HG03460 (cell line): ENCODE results near the gene PRSS27.

ENCODE experiments used
- ATAC-seq: cut with Tn5 transposase; IDR thresholded peaks from one replicate; pipeline ENCODE4 v1.9.1; 2021; ENCODE audit not compliant: unreplicated experiment

The PRSS27 gene

GRCh38 chr16:2720064-2720457 lies at the start of gene PRSS27:
Gene PRSS27 (minus strand): TSS chr16:2720224. CDS start chr16:2720160, 64 bp downstream.
- no peak for ATAC-seq

GRCh38 chr16:2769675-2770056 lies 49.6 kb upstream of the PRSS27 start:
- ATAC-seq, result no peak

DNA sequence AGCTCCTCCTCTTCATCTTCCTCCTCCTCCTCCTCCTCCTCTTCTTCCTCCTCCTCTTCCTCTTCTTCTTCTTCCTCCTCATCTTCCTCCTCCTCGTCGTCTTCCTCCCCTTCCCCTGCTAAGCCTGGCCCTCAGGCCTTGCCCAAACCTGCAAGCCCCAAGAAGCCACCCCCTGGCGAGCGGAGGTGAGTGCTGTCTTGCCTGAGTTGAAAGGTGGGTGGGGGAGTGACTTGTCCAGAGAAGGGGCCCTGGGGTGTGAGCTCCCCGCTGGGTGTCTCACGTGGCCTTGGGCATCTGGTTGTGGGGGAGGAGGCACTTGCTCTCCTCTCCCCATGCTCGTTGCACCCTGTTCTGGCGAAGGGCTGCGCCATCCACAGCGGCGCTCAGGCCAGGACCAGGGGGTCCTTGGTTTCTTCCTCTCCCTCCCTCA lies 49.1 kb upstream of the PRSS27 start:
- no peak for ATAC-seq

- no peak for ATAC-seq
Observed at GRCh38 chr16:2768403-2769089, 48.5 kb upstream of the PRSS27 start.

DNA sequence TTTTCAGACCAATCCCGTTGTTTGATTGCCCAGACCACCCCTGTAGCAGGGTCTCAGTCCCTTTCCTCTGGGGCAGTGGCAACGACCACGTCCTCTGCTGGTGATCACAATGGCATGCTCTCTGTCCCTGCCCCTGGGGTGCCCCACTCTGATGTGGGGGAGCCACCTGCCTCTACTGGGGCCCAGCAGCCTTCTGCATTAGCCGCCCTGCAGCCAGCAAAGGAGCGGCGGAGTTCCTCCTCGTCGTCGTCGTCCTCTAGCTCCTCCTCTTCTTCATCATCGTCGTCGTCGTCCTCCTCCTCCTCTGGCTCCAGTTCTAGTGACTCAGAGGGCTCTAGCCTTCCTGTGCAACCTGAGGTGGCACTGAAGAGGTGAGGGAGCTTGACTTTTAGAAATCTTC lies 47.9 kb upstream of the PRSS27 start:
- ATAC-seq, result no peak

GRCh38 chr16:2767140-2767731 lies 47.2 kb upstream of the PRSS27 start:
- ATAC-seq, result no peak

- ATAC-seq, result no peak
Observed at GRCh38 chr16:2766430-2767139, 46.6 kb upstream of the PRSS27 start.

GRCh38 chr16:2765462-2766404 lies 45.7 kb upstream of the PRSS27 start:
- no peak for ATAC-seq

DNA sequence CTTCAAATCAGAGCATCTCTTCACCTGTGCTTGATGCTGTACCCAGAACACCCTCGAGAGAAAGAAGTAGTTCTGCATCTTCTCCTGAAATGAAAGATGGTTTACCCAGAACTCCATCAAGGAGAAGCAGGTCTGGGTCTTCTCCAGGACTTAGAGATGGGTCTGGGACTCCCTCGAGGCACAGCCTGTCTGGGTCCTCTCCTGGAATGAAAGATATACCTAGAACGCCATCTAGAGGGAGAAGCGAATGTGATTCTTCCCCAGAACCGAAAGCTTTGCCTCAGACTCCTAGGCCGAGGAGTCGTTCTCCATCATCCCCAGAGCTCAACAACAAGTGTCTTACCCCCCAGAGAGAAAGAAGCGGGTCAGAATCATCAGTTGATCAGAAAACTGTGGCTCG lies 44.7 kb upstream of the PRSS27 start:
- no peak for ATAC-seq

- no peak for ATAC-seq
Observed at GRCh38 chr16:2763173-2763572, 43.1 kb upstream of the PRSS27 start.

- ATAC-seq, result no peak
Observed at GRCh38 chr16:2762711-2763110, 42.7 kb upstream of the PRSS27 start.

DNA sequence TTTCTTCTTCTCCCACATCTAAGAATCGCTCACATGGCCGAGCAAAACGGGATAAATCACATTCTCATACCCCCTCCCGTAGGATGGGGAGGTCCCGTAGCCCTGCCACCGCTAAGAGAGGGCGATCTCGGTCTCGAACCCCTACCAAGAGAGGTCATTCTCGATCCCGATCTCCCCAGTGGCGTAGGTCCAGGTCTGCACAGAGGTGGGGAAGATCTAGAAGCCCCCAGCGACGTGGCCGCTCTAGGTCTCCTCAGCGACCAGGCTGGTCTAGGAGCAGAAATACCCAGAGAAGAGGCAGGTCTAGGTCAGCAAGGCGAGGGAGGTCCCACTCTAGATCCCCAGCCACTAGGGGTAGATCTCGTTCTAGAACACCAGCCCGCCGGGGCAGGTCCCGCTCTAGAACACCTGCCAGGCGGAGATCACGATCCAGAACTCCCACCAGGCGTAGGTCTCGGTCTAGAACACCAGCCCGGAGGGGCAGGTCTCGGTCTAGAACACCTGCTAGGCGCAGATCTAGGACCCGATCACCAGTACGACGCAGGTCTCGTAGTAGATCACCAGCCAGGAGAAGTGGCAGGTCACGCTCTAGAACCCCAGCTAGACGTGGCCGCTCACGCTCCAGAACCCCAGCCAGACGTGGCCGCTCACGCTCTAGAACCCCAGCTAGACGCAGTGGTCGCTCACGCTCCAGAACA lies 42.0 kb upstream of the PRSS27 start:
- no peak for ATAC-seq

- no peak for ATAC-seq
Observed at GRCh38 chr16:2761472-2761871, 41.4 kb upstream of the PRSS27 start.

GRCh38 chr16:2757344-2757743 lies 37.3 kb upstream of the PRSS27 start:
- no peak for ATAC-seq

DNA sequence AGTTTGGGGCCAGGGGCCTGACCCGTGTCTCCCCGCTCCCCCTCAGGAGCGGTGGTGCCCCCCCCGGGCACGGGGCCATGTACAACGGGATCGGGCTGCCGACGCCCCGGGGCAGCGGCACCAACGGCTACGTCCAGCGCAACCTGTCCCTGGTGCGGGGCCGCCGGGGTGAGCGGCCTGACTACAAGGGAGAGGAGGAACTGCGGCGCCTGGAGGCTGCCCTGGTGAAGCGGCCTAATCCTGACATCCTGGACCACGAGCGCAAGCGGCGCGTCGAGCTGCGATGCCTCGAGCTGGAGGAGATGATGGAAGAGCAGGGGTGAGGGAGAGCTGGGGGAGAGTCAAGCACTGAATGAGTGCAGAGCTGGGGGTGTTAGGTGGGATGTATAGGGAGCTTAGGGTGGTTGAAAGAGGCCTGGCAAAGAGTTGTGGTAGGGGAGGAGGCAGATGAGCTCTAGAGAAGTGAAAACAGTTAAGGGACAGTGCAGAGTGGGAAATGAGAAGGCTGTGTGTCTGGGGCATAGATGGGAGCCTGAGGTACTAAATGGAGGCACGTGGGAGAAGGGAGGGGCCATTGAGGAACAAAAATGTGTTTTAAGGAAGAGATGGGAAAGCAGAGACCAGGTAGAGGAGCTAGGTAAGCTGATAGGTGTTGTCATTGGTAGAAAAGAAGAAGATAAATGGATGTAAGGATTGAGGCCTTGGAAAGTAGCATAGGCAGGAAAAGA lies 36.4 kb upstream of the PRSS27 start:
- no peak for ATAC-seq

- no peak for ATAC-seq
Observed at GRCh38 chr16:2755158-2755557, 35.1 kb upstream of the PRSS27 start.

DNA sequence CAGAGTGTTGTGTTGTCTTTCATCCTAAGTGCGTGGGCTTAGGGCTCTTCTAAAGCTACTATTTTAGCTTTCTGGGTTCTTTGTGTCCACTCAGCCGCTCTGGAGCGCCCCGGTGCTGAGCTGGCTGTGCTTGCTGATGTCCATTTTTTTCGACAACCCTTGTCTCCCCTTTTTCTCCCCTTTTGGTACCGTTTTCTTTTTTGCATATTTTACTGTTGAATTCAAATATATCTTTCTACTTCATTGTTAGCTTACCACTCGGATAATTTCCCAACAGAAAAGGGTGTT lies 33.7 kb upstream of the PRSS27 start:
- no peak for ATAC-seq

DNA sequence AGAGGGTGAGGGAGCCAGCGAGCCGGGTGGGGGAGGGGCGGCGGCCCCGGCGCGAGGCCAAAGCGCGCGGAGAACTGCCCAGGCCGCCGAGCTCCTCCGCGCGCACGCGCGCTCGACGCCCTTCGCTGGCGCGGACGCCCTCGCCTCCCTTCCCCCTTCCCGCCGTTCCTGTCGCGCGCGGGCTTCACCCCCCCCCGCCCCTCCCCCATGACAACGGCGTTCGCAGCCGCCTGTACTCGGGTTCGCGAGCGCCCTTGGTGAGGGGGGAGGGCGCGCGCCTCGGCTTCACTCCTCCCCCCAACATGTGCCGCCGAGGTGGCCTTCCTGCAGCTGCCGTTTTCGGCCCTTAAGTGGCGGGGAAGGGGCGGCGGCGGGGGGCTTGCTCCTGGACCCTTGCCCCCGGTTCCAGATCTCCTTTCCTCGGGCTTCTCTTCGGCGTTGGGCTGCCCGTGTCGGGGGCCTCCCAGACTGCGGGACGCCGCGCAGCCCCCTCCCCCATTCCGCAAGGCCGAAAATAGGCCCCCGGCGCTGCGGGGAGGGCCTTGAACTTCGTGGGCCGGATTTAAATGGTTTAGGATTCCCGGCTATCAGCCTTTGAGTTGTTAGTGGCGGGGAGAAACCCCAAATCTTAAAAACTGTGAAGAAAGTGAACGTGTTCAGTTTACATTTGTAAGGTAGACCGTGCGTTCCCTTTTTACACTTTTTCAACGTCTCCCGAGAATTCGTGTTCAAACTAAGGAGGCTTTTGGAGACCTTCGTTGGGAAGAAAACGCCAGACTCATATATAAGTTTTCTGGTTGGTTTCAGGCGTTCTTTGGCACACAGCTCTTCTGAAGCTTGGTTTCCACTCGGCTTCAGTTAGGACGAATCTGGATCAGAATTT lies 33.1 kb upstream of the PRSS27 start:
- peak; percentile 29 for ATAC-seq
